HepG2 (cell line): Measurements from ENCODE around the gene TTLL6. TPM values are rescaled to one million over a fixed set of nuclear protein-coding genes. Genes with fewer than 3 reads are reported as not detected.

Experiments used
- ARID4A ChIP-seq: sonication (generic); formaldehyde crosslinking; IDR thresholded peaks from 2 replicates; pipeline ENCODE4 v1.5.0; 2020; ENCODE audit warnings: mild to moderate bottlenecking, missing genetic modification reagents, borderline replicate concordance
- IKZF5 ChIP-seq: IDR thresholded peaks from 2 replicates; pipeline ENCODE4 v1.6.1; 2018; ENCODE audit warnings: missing genetic modification reagents, mild to moderate bottlenecking, missing compliant biosample characterization
- NBN ChIP-seq: fragments of 450-650 bp; conservative IDR thresholded peaks from 2 replicates; pipeline ENCODE4 v1.6.1; 2017
- NR3C1 ChIP-seq: sonication (generic); formaldehyde crosslinking; IDR thresholded peaks from 2 replicates; pipeline ENCODE4 v1.4.0; 2020; ENCODE audit warnings: missing genetic modification reagents
- PITX1 ChIP-seq: sonication (generic); formaldehyde crosslinking; IDR thresholded peaks from 2 replicates; pipeline ENCODE4 v1.5.1; 2020; ENCODE audit warnings: mild to moderate bottlenecking, missing genetic modification reagents
- RERE ChIP-seq: IDR thresholded peaks from 2 replicates; pipeline ENCODE4 v1.6.1; 2016; ENCODE audit warnings: low read depth, missing genetic modification reagents, missing compliant biosample characterization
- RFX5 ChIP-seq: IDR thresholded peaks from 2 replicates; pipeline ENCODE4 v1.6.1; 2011; ENCODE audit warnings: low read depth, low read length, improper control_type of control experiment
- SPEN ChIP-seq: sonication (generic); formaldehyde crosslinking; IDR thresholded peaks from 2 replicates; pipeline ENCODE4 v1.5.1; 2020; ENCODE audit warnings: low read depth, mild to moderate bottlenecking, missing genetic modification reagents
- U2AF2 ChIP-seq: fragments of 200-400 bp; formaldehyde crosslinking; IDR thresholded peaks from 2 replicates; pipeline ENCODE4 v1.6.1; 2017; ENCODE audit warnings: low read depth, mild to moderate bottlenecking, low read length
- ZBTB21 ChIP-seq: sonication (generic); formaldehyde crosslinking; IDR thresholded peaks from 2 replicates; pipeline ENCODE4 v1.4.0; 2020; ENCODE audit warnings: missing genetic modification reagents
- ZHX2 ChIP-seq, 2 experiments: sonication (generic) in 1 of 2; formaldehyde crosslinking in 1 of 2; IDR thresholded peaks; 2 replicates each; pipeline versions ENCODE4 v1.6.1 to v1.9.0; 2014 to 2022; ENCODE audit warnings: antibody characterized with exemption in 1 of 2, borderline replicate concordance in 1 of 2, inconsistent platforms in 1 of 2, low read depth in 1 of 2, missing genetic modification reagents in 1 of 2
- ZNF644 ChIP-seq: IDR thresholded peaks from 2 replicates; pipeline ENCODE4 v1.6.1; 2016; ENCODE audit warnings: low read depth
- polyA plus RNA-seq, 8 experiments: library from polyadenylated mRNA; depleted of rRNA in 3 of 8; stranded (reverse) in 7 of 8; unstranded in 1 of 8; fragments of >200 nt; fragmentation: Illumina TruSeq in 4 of 8; extraction: Trizol in 4 of 8; gene quantifications; 2 replicates each; pipeline versions ENCODE4 v1.2.1 to v1.2.3, GENCODE V29; 2011 to 2016; ENCODE audit warnings: low read depth in 4 of 8, missing spikeins in 1 of 8, mixed read lengths in 1 of 8; ENCODE audit not compliant: insufficient read depth in 1 of 8
- total RNA-seq, 5 experiments: library from RNA; depleted of rRNA; stranded (reverse); fragments of >200 nt; fragmentation: Illumina TruSeq; extraction: Trizol; gene quantifications; 2 replicates each; pipeline ENCODE4 v1.2.3, GENCODE V29; 2016; ENCODE audit warnings: low read depth in 1 of 5

TTLL6 gene
- total and polyA plus RNA-seq, 2 of the 13 experiments (the other 11 are each of a cell fraction or from before 2014, with no cell fraction given) = 0.04 to 0.08 TPM

GRCh38 chr17:48835971-48836370 lies 18.9 kb upstream of the TTLL6 start (continued):
- TF ChIP-seq ARID4A (no peak), ZBTB21 (CRISPR knock-in tag) (no peak), ZHX2 (IDR thresholded peaks at IDR 0.05; ENCODE audit: low read depth) (no peak), ZHX2 (CRISPR knock-in tag; IDR thresholded peaks at IDR 0.05; ENCODE audit: borderline replicate concordance) (no peak), RERE (CRISPR knock-in tag) (no peak), NR3C1 (CRISPR knock-in tag) (no peak), PITX1 (CRISPR knock-in tag) (no peak), RFX5 (no peak), IKZF5 (CRISPR knock-in tag) (no peak), ZNF644 (CRISPR knock-in tag) (no peak), U2AF2 (no peak), NBN (no peak), SPEN (CRISPR knock-in tag) (no peak)
